ENCODE data around the gene FMO5.
"Not testable (repeated sequence)": the region's sequence is repeated elsewhere in the genome, so short reads cannot be mapped to it uniquely, and the experiment has no call there.

Gene FMO5

GRCh38 chr1:147238925-147239820 is 14.0 kb upstream of the FMO5 start:
- no peak for DNase-seq

- no peak for DNase-seq
These were observed 13.1 kb upstream of the FMO5 start for GRCh38 chr1:147238053-147238902.

- DNase-seq: no peak
These were observed 12.0 kb upstream of the FMO5 start for GRCh38 chr1:147236959-147237791.

GRCh38 chr1:147236448-147236847 is 11.3 kb upstream of the FMO5 start:
- no peak for DNase-seq

- no peak for DNase-seq
These were observed 10.7 kb upstream of the FMO5 start for GRCh38 chr1:147235822-147236221.

GRCh38 chr1:147233903-147234302 is 8.8 kb upstream of the FMO5 start:
- DNase-seq: not testable (repeated sequence)

- DNase-seq: not testable (repeated sequence)
These were observed 5.9 kb upstream of the FMO5 start for GRCh38 chr1:147231032-147231431.

GRCh38 chr1:147223740-147224615 is 1.2 kb downstream of the FMO5 start:
- no peak for DNase-seq

- no peak for DNase-seq
These were observed 6.5 kb downstream of the FMO5 start for GRCh38 chr1:147218606-147219005.

GRCh38 chr1:147217141-147217540 is 8.0 kb downstream of the FMO5 start:
- DNase-seq: no peak

GRCh38 chr1:147216124-147216523 is 9.0 kb downstream of the FMO5 start:
- DNase-seq: no peak

- DNase-seq: no peak
These were observed 9.6 kb downstream of the FMO5 start for GRCh38 chr1:147215540-147215916.

GRCh38 chr1:147214842-147215539 is 10.1 kb downstream of the FMO5 start:
- no peak for DNase-seq

- DNase-seq: no peak
These were observed 10.8 kb downstream of the FMO5 start for GRCh38 chr1:147214325-147214724.

GRCh38 chr1:147213271-147213670 is 11.9 kb downstream of the FMO5 start:
- no peak for DNase-seq

GRCh38 chr1:147211577-147211976 is 13.6 kb downstream of the FMO5 start:
- no peak for DNase-seq

GRCh38 chr1:147210987-147211386 is 14.2 kb downstream of the FMO5 start:
- DNase-seq: no peak

- no peak for DNase-seq
These were observed 15.0 kb downstream of the FMO5 start for GRCh38 chr1:147209825-147210821.

- DNase-seq: no peak
These were observed 16.5 kb downstream of the FMO5 start for GRCh38 chr1:147208619-147209018.

- no peak for DNase-seq
These were observed 17.9 kb downstream of the FMO5 start for GRCh38 chr1:147207192-147207591.
